KOPT-K1 (cell line): ENCODE results near the gene MRPS15.
"Not testable (repeated sequence)": the region's sequence is repeated elsewhere in the genome, so short reads cannot be mapped to it uniquely, and the experiment has no call there.

ENCODE experiments used
- H3K27ac ChIP-seq: fragments of 200-600 bp; sonication (generic); 2 replicates; pipeline ENCODE4 v1.5.1; 2016; ENCODE audit warnings: antibody characterized with exemption, mild to moderate bottlenecking, low read depth, low read length; ENCODE audit not compliant: poor library complexity, severe bottlenecking
- H3K36me3 ChIP-seq: fragments of 200-600 bp; sonication (generic); 2 replicates; pipeline ENCODE4 v1.5.1; 2017; ENCODE audit warnings: antibody characterized with exemption, mild to moderate bottlenecking, low read length, moderate library complexity; ENCODE audit not compliant: insufficient read depth
- H3K9me3 ChIP-seq: fragments of 200-600 bp; sonication (generic); 2 replicates; pipeline ENCODE4 v1.5.1; 2017; ENCODE audit warnings: antibody characterized with exemption, low read length, mild to moderate bottlenecking; ENCODE audit not compliant: insufficient read depth, poor library complexity, severe bottlenecking

The MRPS15 gene

GRCh38 chr1:36489258-36490051 lies 25.3 kb upstream of the MRPS15 start:
- not testable (repeated sequence) for H3K27ac ChIP-seq, H3K36me3 ChIP-seq, H3K9me3 ChIP-seq

- no peaks in the 10 kb centered on the region for H3K36me3 ChIP-seq
- H3K27ac ChIP-seq = no peak overlapping the region
- H3K9me3 ChIP-seq = no peaks in the 10 kb centered on the region
These were observed 23.7 kb upstream of the MRPS15 start for GRCh38 chr1:36487906-36488305.

GRCh38 chr1:36487336-36487725 lies 23.1 kb upstream of the MRPS15 start:
- H3K27ac ChIP-seq, H3K9me3 ChIP-seq, H3K36me3 ChIP-seq: not testable (repeated sequence)

GRCh38 chr1:36486439-36487335 lies 22.5 kb upstream of the MRPS15 start:
- Histone ChIP-seq H3K36me3 (no peaks in the 10 kb centered on the region), H3K27ac (no peak overlapping the region), H3K9me3 (no peaks in the 10 kb centered on the region)

- H3K36me3 ChIP-seq = no peaks in the 10 kb centered on the region
- H3K9me3 ChIP-seq = no peaks in the 10 kb centered on the region
- H3K27ac ChIP-seq = no peak overlapping the region
These were observed 21.9 kb upstream of the MRPS15 start for GRCh38 chr1:36486093-36486438.

GRCh38 chr1:36484099-36484498 lies 19.9 kb upstream of the MRPS15 start:
- Histone ChIP-seq H3K36me3 (no peaks in the 10 kb centered on the region), H3K27ac (no peak overlapping the region), H3K9me3 (no peaks in the 10 kb centered on the region)

GRCh38 chr1:36482724-36483388 lies 18.7 kb upstream of the MRPS15 start, which contains the start of gene CSF3R:
CSF3R (minus strand) TSS chr1:36482913; CDS start chr1:36479496, 3,417 bp downstream.
- H3K36me3 ChIP-seq = no peaks in the 10 kb centered on the region
- H3K27ac ChIP-seq = no peak within 1 kb of the TSS
- H3K9me3 ChIP-seq = no peaks in the 10 kb centered on the region

- no peak overlapping the region for H3K27ac ChIP-seq
- H3K36me3 ChIP-seq = no peaks in the 10 kb centered on the region
- no peaks in the 10 kb centered on the region for H3K9me3 ChIP-seq
These were observed 17.9 kb upstream of the MRPS15 start for GRCh38 chr1:36481771-36482723.

- Histone ChIP-seq H3K27ac (no peak overlapping the region), H3K36me3 (no peaks in the 10 kb centered on the region), H3K9me3 (no peaks in the 10 kb centered on the region)
These were observed 16.9 kb upstream of the MRPS15 start for GRCh38 chr1:36481091-36481490.

- no peaks in the 10 kb centered on the region for H3K36me3 ChIP-seq
- H3K9me3 ChIP-seq = no peaks in the 10 kb centered on the region
- no peak overlapping the region for H3K27ac ChIP-seq
These were observed 16.0 kb upstream of the MRPS15 start for GRCh38 chr1:36480161-36480560.

- Histone ChIP-seq H3K9me3 (no peaks in the 10 kb centered on the region), H3K27ac (no peak overlapping the region), H3K36me3 (no peaks in the 10 kb centered on the region)
These were observed 15.4 kb upstream of the MRPS15 start for GRCh38 chr1:36479505-36480051.

GRCh38 chr1:36477615-36478014 lies 13.4 kb upstream of the MRPS15 start:
- H3K27ac ChIP-seq, H3K36me3 ChIP-seq, H3K9me3 ChIP-seq: not testable (repeated sequence)

GRCh38 chr1:36476945-36477344 lies 12.8 kb upstream of the MRPS15 start:
- Histone ChIP-seq H3K36me3 (no peaks in the 10 kb centered on the region), H3K9me3 (no peaks in the 10 kb centered on the region), H3K27ac (no peak overlapping the region)

GRCh38 chr1:36475910-36476604 lies 11.9 kb upstream of the MRPS15 start:
- no peak overlapping the region for H3K27ac ChIP-seq
- H3K9me3 ChIP-seq = no peaks in the 10 kb centered on the region
- no peaks in the 10 kb centered on the region for H3K36me3 ChIP-seq
